Small intestine (tissue), 7 donors: ENCODE measurements around the gene CELSR2. TPM values are rescaled to one million over a fixed set of nuclear protein-coding genes. Genes with fewer than 3 reads are reported as not detected.

Source experiments
- DNase-seq, 2 donors: peaks; one replicate each; pipeline versions ENCODE4 v3.0.0 to v3.0.0-alpha.2; 2013
- FAIRE-seq: peaks from 2 replicates; lab custom pipeline; 2012; peaks lifted over from hg19 to GRCh38; lab: Jason Lieb, UNC
- H3K27ac ChIP-seq, 3 donors: one replicate each; pipeline ENCODE4 v1.5.1; 2013; ENCODE audit warnings: low read length in 2 of 3, mild to moderate bottlenecking in 2 of 3, control low read depth in 1 of 3, inconsistent platforms in 1 of 3, low read depth in 1 of 3, moderate library complexity in 1 of 3
- H3K27me3 ChIP-seq, 3 donors: one replicate each; pipeline ENCODE4 v1.6.1; 2013; ENCODE audit warnings: low read length in 3 of 3, inconsistent platforms in 1 of 3; ENCODE audit not compliant: control insufficient read depth in 3 of 3, insufficient read depth in 3 of 3
- H3K36me3 ChIP-seq, 3 donors: one replicate each; pipeline ENCODE4 v1.6.1; 2013; ENCODE audit warnings: low read length in 3 of 3, inconsistent platforms in 1 of 3, low read depth in 1 of 3, mild to moderate bottlenecking in 1 of 3, moderate library complexity in 1 of 3; ENCODE audit not compliant: control insufficient read depth in 3 of 3, insufficient read depth in 2 of 3
- H3K4me1 ChIP-seq, 3 donors: one replicate each; pipeline ENCODE4 v1.6.1; 2013; ENCODE audit warnings: low read length in 2 of 3, inconsistent platforms in 1 of 3, low read depth in 1 of 3, mild to moderate bottlenecking in 1 of 3, moderate library complexity in 1 of 3; ENCODE audit not compliant: control insufficient read depth in 3 of 3, insufficient read depth in 2 of 3
- H3K4me3 ChIP-seq, 3 donors: one replicate each; pipeline ENCODE4 v1.5.1; 2013; ENCODE audit warnings: low read length in 3 of 3, control low read depth in 1 of 3, inconsistent platforms in 1 of 3, low read depth in 1 of 3, mild to moderate bottlenecking in 1 of 3, moderate library complexity in 1 of 3
- H3K9me3 ChIP-seq, 2 donors: one replicate each; pipeline ENCODE4 v1.6.1; 2013; ENCODE audit warnings: low read depth in 1 of 2, low read length in 1 of 2; ENCODE audit not compliant: control insufficient read depth in 2 of 2, insufficient read depth in 1 of 2
- WGBS, 3 donors: extraction: QIAGEN DNeasy Blood & Tissue Kit; methylation state at CpG; one replicate each; pipeline ENCODE4 v1.1.7; 2013; 5-methylcytosine and 5-hydroxymethylcytosine counted together
- polyA plus RNA-seq, 4 donors: library from polyadenylated mRNA; stranded (reverse) in 3 of 4; unstranded in 1 of 4; fragments of 200-250 nt in 3 of 4; fragments of 120-200 nt in 1 of 4; gene quantifications; one replicate each; pipeline versions ENCODE4 v1.2.1 to v1.2.3, GENCODE V29; 2013
- donor health status: healthy with polysubstance abuse.
- donor health status: control.
- donor health status: control.
- donor health status: Bipolar disorder and iron deficiency.
- donor health status: healthy.

The CELSR2 gene
- polyA plus RNA-seq, 4 donors, result under 0.01 to 7.9 (median 1.5) TPM

DNA sequence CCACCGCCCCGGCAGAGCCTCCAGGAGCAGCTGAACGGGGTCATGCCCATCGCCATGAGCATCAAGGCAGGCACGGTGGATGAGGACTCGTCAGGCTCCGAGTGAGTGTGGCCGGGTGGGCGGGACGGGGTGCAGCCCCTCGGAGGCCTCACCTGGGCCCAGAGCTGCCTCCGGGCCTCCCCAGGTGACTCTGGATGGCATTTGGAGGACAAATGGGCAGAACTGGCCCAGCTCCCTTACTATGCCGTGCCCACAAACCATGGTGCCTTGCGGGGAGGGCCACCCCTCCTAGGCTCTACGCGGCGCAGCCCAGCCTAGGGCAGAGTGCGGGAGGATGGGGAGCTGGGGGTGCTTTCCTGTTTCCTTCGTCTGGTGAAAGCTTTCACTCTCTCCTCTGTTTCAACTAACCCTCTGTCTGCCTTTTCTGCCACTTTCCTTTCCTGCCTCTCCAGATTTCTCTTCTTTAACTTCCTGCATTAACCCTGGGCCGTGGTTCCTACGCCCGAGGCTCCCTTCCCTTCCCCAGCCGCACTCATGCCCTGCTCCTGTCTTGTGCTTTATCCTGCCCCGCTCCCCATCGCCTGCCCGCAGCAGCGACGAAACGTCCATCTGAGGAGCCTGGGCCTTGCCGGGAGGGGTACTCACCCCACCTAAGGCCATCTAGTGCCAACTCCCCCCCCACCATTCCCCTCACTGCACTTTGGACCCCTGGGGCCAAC is 24.4 kb downstream of the CELSR2 start:
- H3K27me3 ChIP-seq, result no peaks in the 10 kb centered on the region
- H3K4me1 ChIP-seq, result peaks cover 0 to 53% (median 0%) of the 10 kb centered on the region in 3 donors
- H3K9me3 ChIP-seq, result no peaks in the 10 kb centered on the region
- H3K4me3 ChIP-seq, result no peak overlapping the region
- DNase-seq (no peak), FAIRE-seq (no peak)
- peaks cover 0 to 61% (median 0%) of the 10 kb centered on the region in 3 donors for H3K36me3 ChIP-seq
- H3K27ac ChIP-seq, result peak overlapping the region in 1 of 3 donors; percentile 76
- WGBS, 3 donors, result 74 to 83% (median 81%) methylated on average over 27 to 30 of the region's 30 CpGs

DNA sequence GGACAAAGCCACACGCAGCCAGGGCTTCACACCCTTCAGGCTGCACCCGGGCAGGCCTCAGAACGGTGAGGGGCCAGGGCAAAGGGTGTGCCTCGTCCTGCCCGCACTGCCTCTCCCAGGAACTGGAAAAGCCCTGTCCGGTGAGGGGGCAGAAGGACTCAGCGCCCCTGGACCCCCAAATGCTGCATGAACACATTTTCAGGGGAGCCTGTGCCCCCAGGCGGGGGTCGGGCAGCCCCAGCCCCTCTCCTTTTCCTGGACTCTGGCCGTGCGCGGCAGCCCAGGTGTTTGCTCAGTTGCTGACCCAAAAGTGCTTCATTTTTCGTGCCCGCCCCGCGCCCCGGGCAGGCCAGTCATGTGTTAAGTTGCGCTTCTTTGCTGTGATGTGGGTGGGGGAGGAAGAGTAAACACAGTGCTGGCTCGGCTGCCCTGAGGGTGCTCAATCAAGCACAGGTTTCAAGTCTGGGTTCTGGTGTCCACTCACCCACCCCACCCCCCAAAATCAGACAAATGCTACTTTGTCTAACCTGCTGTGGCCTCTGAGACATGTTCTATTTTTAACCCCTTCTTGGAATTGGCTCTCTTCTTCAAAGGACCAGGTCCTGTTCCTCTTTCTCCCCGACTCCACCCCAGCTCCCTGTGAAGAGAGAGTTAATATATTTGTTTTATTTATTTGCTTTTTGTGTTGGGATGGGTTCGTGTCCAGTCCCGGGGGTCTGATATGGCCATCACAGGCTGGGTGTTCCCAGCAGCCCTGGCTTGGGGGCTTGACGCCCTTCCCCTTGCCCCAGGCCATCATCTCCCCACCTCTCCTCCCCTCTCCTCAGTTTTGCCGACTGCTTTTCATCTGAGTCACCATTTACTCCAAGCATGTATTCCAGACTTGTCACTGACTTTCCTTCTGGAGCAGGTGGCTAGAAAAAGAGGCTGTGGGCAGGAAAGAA is 25.5 kb downstream of the CELSR2 start:
- FAIRE-seq, result no peak

DNA sequence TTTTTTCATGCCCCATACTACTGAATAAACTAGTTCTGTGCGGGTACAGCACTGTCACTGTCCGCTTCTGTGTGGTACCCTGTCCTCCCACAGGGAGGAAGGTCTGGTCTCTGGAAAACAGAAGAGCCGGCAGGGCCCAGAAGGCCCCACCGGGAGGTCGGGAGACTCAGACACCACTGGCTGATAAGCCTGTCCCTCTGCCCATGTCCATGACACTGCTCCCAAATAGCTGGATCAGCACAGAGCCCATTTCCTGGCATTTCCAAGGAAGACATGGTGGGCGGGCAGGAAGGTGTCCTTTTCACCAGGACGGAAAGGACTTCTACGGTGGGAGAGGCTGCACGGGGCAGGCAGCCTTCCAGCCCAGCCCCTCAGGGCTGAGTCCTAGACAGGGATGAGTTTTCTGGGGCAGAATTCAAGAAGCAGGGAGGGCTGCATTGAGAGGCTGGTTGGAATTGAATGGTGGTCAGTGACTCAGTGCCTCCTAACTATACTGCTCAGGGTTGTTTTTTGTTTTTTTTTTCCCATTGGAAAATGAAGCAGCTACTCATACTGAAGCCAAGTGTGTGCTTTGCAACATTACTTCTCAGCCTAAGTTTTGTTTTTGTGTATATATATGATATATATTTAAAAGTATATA is 26.5 kb downstream of the CELSR2 start:
- DNase-seq, result no peak
- Histone ChIP-seq H3K9me3 (no peaks in the 10 kb centered on the region), H3K4me3 (no peak overlapping the region), H3K27ac (peak overlapping the region in 1 of 3 donors; percentile 9), H3K27me3 (no peaks in the 10 kb centered on the region), H3K4me1 (peaks cover 0 to 54% (median 0%) of the 10 kb centered on the region in 3 donors), H3K36me3 (peaks cover 0 to 50% (median 0%) of the 10 kb centered on the region in 3 donors)
- 77 to 88% (median 86%) methylated on average over 9 of the region's 9 CpGs for WGBS, 3 donors
- FAIRE-seq, result no peak

More for the DNA sequence above, 25.5 kb downstream of the CELSR2 start:
- H3K27me3 ChIP-seq, result no peaks in the 10 kb centered on the region
- H3K9me3 ChIP-seq, result no peaks in the 10 kb centered on the region
- peak; percentile 58 to 69 for DNase-seq
- 16 to 39% (median 36%) methylated on average over 22 to 24 of the region's 24 CpGs for WGBS, 3 donors
- peaks cover 0 to 53% (median 0%) of the 10 kb centered on the region in 3 donors for H3K36me3 ChIP-seq
- peak overlapping the region in 1 of 3 donors; percentile 76 for H3K27ac ChIP-seq
- H3K4me1 ChIP-seq, result peaks cover 0 to 54% (median 0%) of the 10 kb centered on the region in 3 donors
- peak overlapping the region in 1 of 3 donors; percentile 1 for H3K4me3 ChIP-seq

DNA sequence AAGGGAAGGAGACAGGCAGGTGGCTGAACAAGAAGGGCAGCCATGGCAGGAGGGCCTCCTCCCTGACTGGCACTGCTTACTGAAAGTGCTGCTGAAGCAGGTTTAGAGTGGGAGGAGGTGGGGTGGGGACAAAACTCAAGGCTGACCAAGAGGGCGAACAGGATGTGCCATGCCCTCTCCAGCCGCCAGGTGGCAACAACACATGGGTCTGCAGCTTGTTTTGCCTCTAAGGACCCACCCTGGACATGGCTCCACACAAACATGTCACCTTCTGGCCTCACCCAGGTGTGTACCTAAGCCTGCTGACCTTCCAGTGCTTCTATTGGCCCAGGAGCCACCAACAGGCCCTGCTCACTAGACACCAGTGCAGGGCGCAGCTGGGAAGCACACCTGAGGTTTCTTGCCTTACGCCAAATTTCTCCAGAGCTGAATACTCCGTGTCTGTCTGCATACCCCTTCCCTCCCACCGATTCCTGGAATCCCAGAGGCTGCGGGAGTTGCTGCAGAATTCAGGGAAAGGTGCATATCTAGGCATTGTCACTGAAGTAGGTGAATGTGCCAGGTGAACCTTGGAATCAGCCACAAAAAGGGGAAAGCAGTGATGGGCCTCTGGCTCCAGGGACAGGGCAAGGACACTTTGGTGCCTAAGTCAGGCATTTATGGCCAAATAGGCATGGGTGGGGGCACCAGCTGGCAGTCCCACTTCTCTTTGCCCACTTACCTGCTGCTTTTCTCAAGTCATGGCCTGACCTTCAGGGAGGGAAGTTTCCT is 28.3 kb downstream of the CELSR2 start:
- H3K27ac ChIP-seq, result peak overlapping the region; percentile 3 to 79 (median 17)
- H3K36me3 ChIP-seq, result peaks cover 0 to 36% (median 0%) of the 10 kb centered on the region in 3 donors
- DNase-seq (peak; percentile 91 to 94), FAIRE-seq (no peak)
- no peaks in the 10 kb centered on the region for H3K27me3 ChIP-seq
- WGBS, 3 donors, result 39 to 60% (median 47%) methylated on average over 7 of the region's 7 CpGs
- peaks cover 0 to 65% (median 0%) of the 10 kb centered on the region in 3 donors for H3K4me1 ChIP-seq
- no peak overlapping the region for H3K4me3 ChIP-seq
- H3K9me3 ChIP-seq, result no peaks in the 10 kb centered on the region

DNA sequence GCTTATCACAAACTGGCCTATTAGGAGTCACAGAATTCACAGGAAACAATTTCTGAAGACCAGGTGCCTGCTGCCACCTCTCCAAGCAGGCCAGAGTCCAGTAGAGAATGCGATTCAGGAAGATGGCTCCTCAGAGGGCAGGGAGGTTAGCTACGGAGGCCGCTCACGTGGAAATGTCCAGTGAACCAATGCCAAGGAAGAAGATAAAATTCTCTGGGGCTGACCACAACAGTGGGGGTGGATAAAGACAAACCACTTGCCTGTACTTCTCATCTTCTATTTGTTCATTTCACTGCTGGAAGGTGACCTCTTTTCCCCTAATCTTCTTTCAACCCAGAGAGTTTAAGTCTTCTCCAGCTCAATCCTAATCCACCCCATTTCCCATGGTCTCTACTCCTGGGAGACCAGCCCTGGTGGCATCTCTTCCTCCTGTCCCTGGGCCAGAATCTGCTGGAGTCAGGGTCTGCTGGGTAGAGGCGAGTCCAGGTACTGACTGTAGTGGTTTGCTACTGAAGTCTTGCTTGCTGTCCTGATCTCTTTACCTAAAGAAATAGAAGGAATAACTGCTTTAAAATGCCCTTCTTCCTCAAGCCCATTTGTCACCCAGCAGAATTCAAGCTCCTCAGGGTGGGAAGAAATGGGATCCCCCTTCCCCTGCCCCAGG is 30.4 kb downstream of the CELSR2 start:
- Histone ChIP-seq H3K4me1 (peaks cover 0 to 52% (median 4%) of the 10 kb centered on the region in 3 donors), H3K36me3 (peaks cover 0 to 22% (median 0%) of the 10 kb centered on the region in 3 donors), H3K27me3 (no peaks in the 10 kb centered on the region), H3K4me3 (no peak overlapping the region), H3K27ac (no peak overlapping the region), H3K9me3 (no peaks in the 10 kb centered on the region)
- FAIRE-seq (no peak), DNase-seq (no peak)
- WGBS, 3 donors, result 81 to 90% (median 84%) methylated on average over 5 of the region's 5 CpGs

DNA sequence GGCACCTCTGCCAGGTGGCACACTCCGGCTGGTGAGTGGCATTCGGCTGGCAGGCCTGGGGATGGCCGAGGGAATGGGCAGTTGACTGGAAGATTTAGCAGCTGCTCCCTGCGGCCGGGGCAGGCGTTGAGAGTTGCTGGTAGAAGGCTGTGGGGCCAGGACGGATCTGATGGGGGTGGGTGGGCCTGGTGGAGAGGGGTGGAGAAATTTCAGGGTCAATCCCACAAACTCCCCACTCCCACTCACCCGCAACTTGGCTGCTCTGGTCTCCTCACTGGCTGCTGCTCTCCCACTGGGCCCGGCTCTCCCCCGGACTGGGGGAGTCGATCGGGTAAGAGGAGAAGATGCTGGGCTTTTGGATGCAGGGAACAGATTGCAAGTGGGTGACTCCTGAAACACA is 31.5 kb downstream of the CELSR2 start:
- no peak overlapping the region for H3K4me3 ChIP-seq
- 95 to 97% (median 97%) methylated on average over 12 of the region's 12 CpGs for WGBS, 3 donors
- no peaks in the 10 kb centered on the region for H3K9me3 ChIP-seq
- H3K27me3 ChIP-seq, result no peaks in the 10 kb centered on the region
- no peak overlapping the region for H3K27ac ChIP-seq
- DNase-seq, result no peak
- H3K36me3 ChIP-seq, result peaks cover 0 to 20% (median 0%) of the 10 kb centered on the region in 3 donors
- FAIRE-seq, result no peak
- peaks cover 0 to 42% (median 4%) of the 10 kb centered on the region in 3 donors for H3K4me1 ChIP-seq

DNA sequence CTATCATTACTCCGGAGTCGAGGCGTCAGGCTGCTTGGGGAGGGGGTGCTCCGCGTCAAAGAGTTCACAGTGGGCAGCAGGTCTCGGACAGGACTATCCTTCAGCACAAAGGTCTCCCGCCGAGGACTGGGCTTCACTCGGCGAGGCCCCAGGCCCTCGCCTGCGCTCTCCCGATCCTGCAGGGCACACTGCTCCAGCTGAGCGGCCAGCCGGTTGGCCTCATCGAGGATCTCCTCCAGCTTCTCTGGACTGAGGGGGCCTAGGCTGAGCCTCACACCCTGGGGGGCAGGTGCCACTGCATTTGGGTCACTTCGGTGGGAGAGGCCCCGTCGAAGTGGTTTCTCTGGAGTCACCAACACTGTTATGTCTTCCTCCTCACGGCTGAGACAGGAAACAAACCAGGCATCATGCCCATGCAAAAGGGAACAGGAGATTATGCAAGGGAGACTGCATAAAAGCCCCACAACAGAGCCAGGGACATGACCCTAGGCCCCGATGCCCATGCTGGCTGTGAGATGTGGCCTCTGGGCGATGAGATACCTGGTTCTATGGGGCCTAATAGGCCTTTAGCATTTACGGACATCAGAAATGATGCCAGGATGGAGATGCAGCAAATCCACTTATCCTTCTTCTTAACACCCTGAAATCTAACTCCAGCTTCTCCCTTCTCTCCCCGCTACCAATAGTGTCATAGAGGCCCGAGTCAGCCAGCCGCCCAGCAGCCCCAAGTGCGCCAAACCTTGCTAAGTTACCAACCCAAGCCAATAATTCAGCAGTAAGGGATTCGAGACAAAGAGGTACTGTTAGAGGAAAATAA is 32.5 kb downstream of the CELSR2 start:
- Histone ChIP-seq H3K27me3 (no peaks in the 10 kb centered on the region), H3K4me3 (peak overlapping the region in 1 of 3 donors; percentile 84), H3K27ac (no peak overlapping the region), H3K4me1 (peaks cover 0 to 37% (median 4%) of the 10 kb centered on the region in 3 donors), H3K9me3 (no peaks in the 10 kb centered on the region), H3K36me3 (peaks cover 0 to 19% (median 0%) of the 10 kb centered on the region in 3 donors)
- no peak for DNase-seq
- no peak for FAIRE-seq
- WGBS, 3 donors, result 69 to 84% (median 81%) methylated on average over 28 of the region's 28 CpGs
